Left lung (tissue), 10 donors: ENCODE results near the gene HERC2. TPM values are rescaled to one million over a fixed set of nuclear protein-coding genes. Genes with fewer than 3 reads are reported as not detected.
A peak's percentile ranks its signal among the peaks of the same experiment; 100 is the strongest.

Experiments
- ATAC-seq: fragments of 200-7000 bp; cut with Tn5 transposase; one replicate; pipeline ENCODE4 v1.9.1; 2020; ENCODE audit warnings: moderate library complexity
- DNase-seq, 4 donors: peaks; one replicate each; pipeline ENCODE4 v3.0.0-alpha.2; 2013 to 2020
- H3K27ac ChIP-seq, 2 donors: fragments of 200-600 bp; sonication (generic) in 1 of 2; one replicate each; pipeline versions ENCODE4 v1.5.0 to v1.8.0; 2020 to 2021
- H3K27me3 ChIP-seq, 2 donors: fragments of 200-600 bp; sonication (generic) in 1 of 2; one replicate each; pipeline versions ENCODE4 v1.5.0 to v1.8.0; 2020 to 2021
- H3K36me3 ChIP-seq, 2 donors: fragments of 200-600 bp; sonication (generic) in 1 of 2; one replicate each; pipeline versions ENCODE4 v1.5.0 to v1.8.0; 2020 to 2021
- H3K4me1 ChIP-seq, 2 donors: fragments of 200-600 bp; one replicate each; pipeline ENCODE4 v1.8.0; 2021
- H3K4me3 ChIP-seq, 2 donors: fragments of 200-600 bp; sonication (generic) in 1 of 2; one replicate each; pipeline versions ENCODE4 v1.5.0 to v1.8.0; 2020 to 2021; ENCODE audit warnings: mild to moderate bottlenecking in 1 of 2
- H3K9me3 ChIP-seq, 2 donors: fragments of 200-600 bp; sonication (generic) in 1 of 2; one replicate each; pipeline versions ENCODE4 v1.5.0 to v1.8.0; 2020 to 2021
- CTCF ChIP-seq, 2 donors: fragments of 200-600 bp; sonication (generic) in 1 of 2; IDR thresholded peaks; one replicate each; pipeline versions ENCODE4 v1.5.0 to v1.8.0; 2021; ENCODE audit warnings: antibody characterized with exemption in 2 of 2
- intact Hi-C, 2 donors: fragments of 100-400 bp; cut with DNase I; formaldehyde crosslinking; loops; one replicate each; pipeline versions ENCODE4 v1.11.2 to v1.14.2; 2022
- polyA plus RNA-seq, 6 donors: library from polyadenylated mRNA; unstranded; fragments of 120-200 nt; gene quantifications; one replicate each; pipeline ENCODE4 v1.2.1, GENCODE V29; 2013; ENCODE audit not compliant: insufficient read length in 6 of 6
- total RNA-seq, 2 donors: library from RNA; stranded (reverse); fragmentation: NEBNext Ultra II Directional; extraction: Animal tissue kit (Norgen Biotek cat#: 25700); gene quantifications; one replicate each; pipeline ENCODE4 v1.2.1, GENCODE V29; 2021
- donor health status: DM: no; HTN: yes; CAD: no.
- donor health status: DM: no; HTN: no; CAD: no.

The HERC2 gene
- total and polyA plus RNA-seq, 8 donors, result 52.7 to 68.6 (median 56.4) TPM

- H3K4me1 ChIP-seq, result peaks cover 12 to 20% of the 10 kb centered on the region in 2 donors
- intact Hi-C loops, result no loop called here
- ATAC-seq, result no peak
- no peaks in the 10 kb centered on the region for H3K9me3 ChIP-seq
- TF ChIP-seq CTCF (IDR thresholded peaks at IDR 0.05), result no peak
- no peak overlapping the region for H3K4me3 ChIP-seq
- peaks cover 11 to 64% of the 10 kb centered on the region in 2 donors for H3K27me3 ChIP-seq
- H3K36me3 ChIP-seq, result no peaks in the 10 kb centered on the region
- no peak overlapping the region for H3K27ac ChIP-seq
- DNase-seq, result peak in 1 of 4 donors; percentile 60
These were observed 217.7 kb downstream of the HERC2 start for GRCh38 chr15:28104326-28104725.

GRCh38 chr15:28103831-28104230 is 218.1 kb downstream of the HERC2 start:
- DNase-seq (peak in 1 of 4 donors; percentile 61), ATAC-seq (no peak)
- Histone ChIP-seq H3K36me3 (no peaks in the 10 kb centered on the region), H3K4me3 (no peak overlapping the region), H3K4me1 (peaks cover 15 to 24% of the 10 kb centered on the region in 2 donors), H3K27ac (no peak overlapping the region), H3K27me3 (peaks cover 13 to 69% of the 10 kb centered on the region in 2 donors), H3K9me3 (no peaks in the 10 kb centered on the region)
- intact Hi-C loops, result no loop called here
- no peak for TF ChIP-seq CTCF (IDR thresholded peaks at IDR 0.05)

DNA sequence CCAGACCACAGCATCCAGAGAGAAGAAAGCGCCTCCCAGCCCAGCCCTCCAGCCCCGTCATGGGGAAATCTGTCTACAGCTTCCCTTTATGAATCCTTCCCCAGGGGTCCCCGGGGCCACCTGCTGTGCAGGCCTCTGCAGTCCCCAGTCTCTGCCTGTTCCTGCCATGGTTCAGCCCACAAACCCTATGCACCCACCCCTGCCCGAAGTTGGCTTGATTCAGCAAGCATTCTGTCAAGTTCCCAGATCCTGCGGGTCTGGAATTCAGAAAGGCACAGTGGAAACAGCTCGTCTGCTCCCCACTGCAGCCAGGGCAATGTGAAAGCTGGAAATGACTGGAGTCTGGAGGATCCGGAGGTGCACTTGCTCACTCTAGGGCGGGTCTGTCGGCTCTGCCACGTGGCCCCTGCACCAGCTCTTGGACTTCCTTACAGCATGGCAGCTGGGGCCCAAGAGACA is 220.0 kb downstream of the HERC2 start:
- intact Hi-C loops, result no loop called here
- Histone ChIP-seq H3K27me3 (peaks cover 16 to 69% of the 10 kb centered on the region in 2 donors), H3K9me3 (no peaks in the 10 kb centered on the region), H3K4me1 (peaks cover 8 to 25% of the 10 kb centered on the region in 2 donors), H3K36me3 (no peaks in the 10 kb centered on the region), H3K4me3 (no peak overlapping the region), H3K27ac (no peak overlapping the region)
- DNase-seq (peak in 1 of 4 donors; percentile 60), ATAC-seq (no peak)
- no peak for TF ChIP-seq CTCF (IDR thresholded peaks at IDR 0.05)

DNA sequence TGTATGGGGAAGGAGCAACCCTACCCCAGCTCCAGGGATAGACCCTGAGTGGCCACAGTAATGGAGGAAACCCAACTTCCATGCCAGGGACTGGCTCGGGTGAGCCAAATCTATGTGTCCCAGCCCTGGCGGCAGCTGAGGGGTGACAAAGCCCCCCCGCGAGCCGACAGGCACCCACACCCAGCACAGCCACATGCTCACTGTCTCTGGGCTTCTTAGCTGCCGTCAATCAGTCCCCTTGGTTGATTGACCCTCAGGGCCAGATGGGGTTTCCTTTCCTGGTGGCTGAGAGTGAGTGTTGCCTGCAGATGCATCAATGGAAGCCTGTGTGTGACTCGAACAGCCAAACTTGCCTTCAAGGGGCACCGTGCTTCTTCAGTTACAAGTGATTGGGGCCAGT is 220.8 kb downstream of the HERC2 start:
- no peak for TF ChIP-seq CTCF (IDR thresholded peaks at IDR 0.05)
- H3K27ac ChIP-seq, result no peak overlapping the region
- intact Hi-C loops, result no loop called here

DNA sequence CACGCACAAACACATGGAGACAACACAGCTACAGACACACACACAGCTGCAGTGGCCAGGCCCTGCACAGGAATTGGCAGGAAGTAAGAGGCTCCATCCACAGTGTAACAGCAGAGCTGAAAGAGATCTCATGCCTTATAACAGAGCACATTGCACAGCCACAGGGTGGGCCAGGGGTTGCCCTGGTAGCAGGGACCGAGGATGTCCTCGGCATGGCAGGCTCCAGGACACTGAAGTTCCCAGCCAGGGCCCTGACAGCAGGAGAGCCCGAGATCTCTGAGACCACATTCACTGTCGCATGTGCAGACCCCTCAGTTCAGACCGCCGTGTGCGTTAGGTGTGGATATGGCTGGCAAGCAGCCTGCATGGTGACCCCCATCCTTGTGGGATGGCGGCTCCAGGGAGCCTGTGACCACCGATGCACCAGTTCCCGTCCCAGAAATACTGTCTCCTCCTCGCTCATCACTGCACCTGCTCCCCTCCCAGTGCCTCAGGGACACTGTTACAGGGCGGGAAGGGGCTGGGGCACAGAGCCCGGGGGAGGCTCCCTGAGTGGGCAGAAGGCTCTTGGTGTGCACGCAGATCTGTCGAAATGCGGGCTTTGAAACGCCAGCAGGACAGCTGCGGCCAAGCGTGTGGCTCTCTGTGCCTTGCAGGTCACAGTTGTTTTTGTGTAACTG is 221.3 kb downstream of the HERC2 start:
- H3K27ac ChIP-seq, result no peak overlapping the region
- peaks cover 8 to 73% of the 10 kb centered on the region in 2 donors for H3K27me3 ChIP-seq
- ATAC-seq (no peak), DNase-seq (peak in 1 of 4 donors; percentile 57)
- no peaks in the 10 kb centered on the region for H3K9me3 ChIP-seq
- peaks cover 11 to 31% of the 10 kb centered on the region in 2 donors for H3K4me1 ChIP-seq
- H3K36me3 ChIP-seq, result no peaks in the 10 kb centered on the region
- no peak overlapping the region for H3K4me3 ChIP-seq
- intact Hi-C loops, result no loop called here
- TF ChIP-seq CTCF (IDR thresholded peaks at IDR 0.05), result no peak

More for the DNA sequence above, 220.8 kb downstream of the HERC2 start:
- H3K4me1 ChIP-seq, result peaks cover 9 to 25% of the 10 kb centered on the region in 2 donors
- H3K27me3 ChIP-seq, result peaks cover 8 to 69% of the 10 kb centered on the region in 2 donors
- DNase-seq, result peak in 1 of 4 donors; percentile 50
- ATAC-seq, result no peak
- H3K4me3 ChIP-seq, result no peak overlapping the region
- H3K36me3 ChIP-seq, result no peaks in the 10 kb centered on the region
- no peaks in the 10 kb centered on the region for H3K9me3 ChIP-seq
